Gastrocnemius medialis (tissue), 4 donors: ENCODE measurements around the gene PLCL2.

Source experiments
- POLR2A ChIP-seq, 2 donors: fragments of 450-650 bp; IDR thresholded peaks; one replicate each; pipeline ENCODE4 v1.6.1; 2017; ENCODE audit warnings: antibody characterized with exemption in 2 of 2, mild to moderate bottlenecking in 2 of 2, moderate library complexity in 2 of 2
- TF ChIP-seq, protein P1 (sequence below), 5 experiments: fragments of 450-650 bp in 3 of 5; fragments of 200-600 bp in 2 of 5; sonication (generic) in 2 of 5; IDR thresholded peaks in 4 of 5; conservative IDR thresholded peaks in 1 of 5; 1 replicate in 4 of 5; 2 replicates in 1 of 5; pipeline ENCODE4 v1.5.1; 2016 to 2019; ENCODE audit warnings: antibody characterized with exemption in 5 of 5, mild to moderate bottlenecking in 3 of 5, moderate library complexity in 3 of 5

GRCh38 chr3:16905704-16906103 lies 20.9 kb downstream of the PLCL2 start:
- TF ChIP-seq, protein P1, sequence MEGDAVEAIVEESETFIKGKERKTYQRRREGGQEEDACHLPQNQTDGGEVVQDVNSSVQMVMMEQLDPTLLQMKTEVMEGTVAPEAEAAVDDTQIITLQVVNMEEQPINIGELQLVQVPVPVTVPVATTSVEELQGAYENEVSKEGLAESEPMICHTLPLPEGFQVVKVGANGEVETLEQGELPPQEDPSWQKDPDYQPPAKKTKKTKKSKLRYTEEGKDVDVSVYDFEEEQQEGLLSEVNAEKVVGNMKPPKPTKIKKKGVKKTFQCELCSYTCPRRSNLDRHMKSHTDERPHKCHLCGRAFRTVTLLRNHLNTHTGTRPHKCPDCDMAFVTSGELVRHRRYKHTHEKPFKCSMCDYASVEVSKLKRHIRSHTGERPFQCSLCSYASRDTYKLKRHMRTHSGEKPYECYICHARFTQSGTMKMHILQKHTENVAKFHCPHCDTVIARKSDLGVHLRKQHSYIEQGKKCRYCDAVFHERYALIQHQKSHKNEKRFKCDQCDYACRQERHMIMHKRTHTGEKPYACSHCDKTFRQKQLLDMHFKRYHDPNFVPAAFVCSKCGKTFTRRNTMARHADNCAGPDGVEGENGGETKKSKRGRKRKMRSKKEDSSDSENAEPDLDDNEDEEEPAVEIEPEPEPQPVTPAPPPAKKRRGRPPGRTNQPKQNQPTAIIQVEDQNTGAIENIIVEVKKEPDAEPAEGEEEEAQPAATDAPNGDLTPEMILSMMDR (IDR thresholded peaks at IDR 0.05 in 4 of 5, conservative IDR thresholded peaks at IDR 0.05 in 1 of 5), result no peak
- TF ChIP-seq POLR2A (IDR thresholded peaks at IDR 0.05), result no peak
